Stimulated activated naive CD4-positive, alpha-beta T cell (primary cell): ENCODE data around the gene ARID4B.

Source experiments
- DNase-seq, 6 experiments: peaks; one replicate each; lab custom pipeline; 2025; lab: John Stamatoyannopoulos, UW

The ARID4B gene

DNA sequence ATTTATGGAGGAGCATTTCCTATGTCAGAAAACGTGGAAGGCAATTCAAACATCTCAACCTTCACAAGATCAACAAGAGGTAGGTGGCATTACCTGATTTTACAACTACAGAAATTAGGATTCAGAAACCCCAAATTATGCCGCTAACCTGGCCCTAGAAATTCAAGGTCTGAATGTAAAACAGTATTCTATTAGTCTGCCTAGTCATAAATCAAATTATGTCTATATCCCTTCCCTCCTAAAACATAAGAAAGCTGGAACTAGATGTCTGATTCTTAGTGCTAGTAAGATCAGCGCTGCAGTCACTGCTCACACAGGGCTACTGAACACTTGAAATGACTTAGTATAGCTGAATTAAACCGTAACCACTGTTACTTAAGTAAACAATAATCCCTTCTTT is 200.8 kb downstream of the ARID4B start:
- no peak for DNase-seq

DNA sequence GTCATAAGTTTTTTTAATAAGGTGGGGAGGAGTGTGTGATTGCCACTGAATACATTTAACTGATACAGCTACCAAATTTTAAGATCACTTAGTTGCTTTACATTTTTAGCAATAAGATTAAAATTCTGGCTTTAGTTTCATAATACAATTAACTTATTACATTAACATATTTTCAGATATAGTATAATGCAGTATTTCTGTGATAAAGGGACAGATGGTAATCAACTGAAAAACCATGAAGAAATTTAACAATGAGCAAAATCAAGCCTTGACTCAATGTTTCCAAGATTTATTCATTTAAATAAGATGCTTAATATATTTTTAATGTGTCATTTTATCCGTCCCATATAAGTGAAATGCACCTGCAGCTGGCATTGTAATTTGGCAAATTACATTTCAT is 203.3 kb downstream of the ARID4B start:
- no peak for DNase-seq

DNA sequence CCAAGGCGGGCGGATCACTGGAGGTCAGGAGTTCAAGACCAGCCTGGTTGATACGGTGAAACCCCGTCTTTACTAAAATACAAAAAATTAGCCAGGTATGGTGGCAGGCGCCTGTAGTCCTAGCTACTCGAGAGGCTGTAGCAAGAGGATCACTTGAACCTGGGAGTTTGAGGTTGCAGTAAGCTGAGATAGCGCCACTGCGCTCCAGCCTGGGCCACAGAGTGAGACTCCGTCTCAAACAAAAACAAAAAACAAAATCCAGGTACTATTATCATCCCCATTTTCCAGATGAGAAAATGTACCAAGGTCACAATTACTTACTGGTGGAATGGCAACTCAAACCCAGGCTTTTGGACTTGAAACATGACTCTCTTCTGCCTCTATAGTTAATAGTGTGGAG is 203.9 kb downstream of the ARID4B start:
- DNase-seq: no peak

DNA sequence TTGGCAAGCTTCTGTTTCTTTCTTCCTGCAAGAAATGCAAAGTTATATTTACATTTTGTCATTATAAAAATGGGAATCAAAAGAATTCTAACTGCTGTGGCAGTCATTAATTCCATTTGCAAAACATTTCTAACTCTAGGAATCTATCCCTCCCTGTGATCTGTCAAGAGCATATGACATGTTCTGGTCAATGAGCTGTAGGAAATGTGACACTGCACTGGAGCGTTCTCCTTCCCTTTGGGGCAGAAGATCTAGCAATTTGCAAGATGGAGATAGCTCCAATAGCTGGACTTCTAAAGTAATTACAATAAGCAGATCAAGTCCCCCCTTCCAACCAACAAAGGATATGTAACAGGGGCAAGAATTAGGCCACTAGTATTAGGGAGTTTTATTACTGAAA is 205.6 kb downstream of the ARID4B start:
- no peak for DNase-seq
